SHP77 (cell line): ENCODE measurements around the gene OR2T35.

ENCODE experiments used
- DNase-seq, 2 experiments: peaks; one replicate each; lab custom pipeline; 2025; lab: John Stamatoyannopoulos, UW

The OR2T35 gene

GRCh38 chr1:248625971-248626370 is 19.1 kb downstream of the OR2T35 start:
- DNase-seq = no peak

- no peak for DNase-seq
Observed at GRCh38 chr1:248625166-248625565, 19.9 kb downstream of the OR2T35 start.

GRCh38 chr1:248622570-248623001 is 22.5 kb downstream of the OR2T35 start:
- peak; percentile 0 to 3 for DNase-seq

- DNase-seq = no peak
Observed at GRCh38 chr1:248621770-248622169, 23.3 kb downstream of the OR2T35 start.

- peak in 1 of 2 experiments; percentile 2 for DNase-seq
Observed at GRCh38 chr1:248618878-248619277, 26.2 kb downstream of the OR2T35 start.

GRCh38 chr1:248618119-248618518 is 27.0 kb downstream of the OR2T35 start:
- no peak for DNase-seq

- DNase-seq = no peak
Observed at GRCh38 chr1:248613742-248614141, 31.3 kb downstream of the OR2T35 start.

GRCh38 chr1:248611883-248612414 is 33.1 kb downstream of the OR2T35 start:
- DNase-seq = no peak

- no peak for DNase-seq
Observed at GRCh38 chr1:248610301-248610700, 34.8 kb downstream of the OR2T35 start.

- DNase-seq = no peak
Observed at GRCh38 chr1:248599396-248599795, 45.7 kb downstream of the OR2T35 start.

- DNase-seq = no peak
Observed at GRCh38 chr1:248597589-248597988, 47.5 kb downstream of the OR2T35 start, which contains the start of gene OR2T10. OR2T10 (minus strand) TSS chr1:248597700; CDS start chr1:248593768, 3,932 bp downstream.

- DNase-seq = no peak
Observed at GRCh38 chr1:248596615-248597014, 48.5 kb downstream of the OR2T35 start.

GRCh38 chr1:248593226-248593625 is 51.9 kb downstream of the OR2T35 start:
- DNase-seq = no peak

GRCh38 chr1:248592655-248593054 is 52.4 kb downstream of the OR2T35 start:
- DNase-seq = no peak

GRCh38 chr1:248590055-248590454 is 55.0 kb downstream of the OR2T35 start:
- no peak for DNase-seq

- no peak for DNase-seq
Observed at GRCh38 chr1:248589334-248589733, 55.7 kb downstream of the OR2T35 start.
